Retinal pigment epithelial cell (primary cell): ENCODE results near the gene SKAP1.

ENCODE experiments used
- DNase-seq: peaks from one replicate; pipeline ENCODE4 v3.0.0-alpha.2; 2010; ENCODE audit warnings: low read depth
- H3K4me3 ChIP-seq: 2 replicates; pipeline ENCODE4 v1.5.1; 2011; ENCODE audit warnings: mild to moderate bottlenecking, low read length, control low read depth, moderate library complexity
- CTCF ChIP-seq: conservative IDR thresholded peaks from 2 replicates; pipeline ENCODE4 v1.5.1; 2011; ENCODE audit warnings: low read depth, low read length, control low read depth, inconsistent platforms

The SKAP1 gene

GRCh38 chr17:48439875-48440505, 10.0 kb upstream of the SKAP1 start:
- H3K4me3 ChIP-seq, result no peak overlapping the region
- peak; percentile 52 for DNase-seq

GRCh38 chr17:48439110-48439850, 9.3 kb upstream of the SKAP1 start:
- H3K4me3 ChIP-seq, result no peak overlapping the region
- TF ChIP-seq CTCF, result no peak
- DNase-seq, result no peak

More at GRCh38 chr17:48439875-48440505, 10.0 kb upstream of the SKAP1 start:
- TF ChIP-seq CTCF, result no peak

- no peak overlapping the region for H3K4me3 ChIP-seq
- no peak for TF ChIP-seq CTCF
- no peak for DNase-seq
These were observed 8.6 kb upstream of the SKAP1 start for GRCh38 chr17:48438516-48439061.

- H3K4me3 ChIP-seq, result no peak overlapping the region
- no peak for TF ChIP-seq CTCF
- DNase-seq, result no peak
These were observed 3.9 kb upstream of the SKAP1 start for GRCh38 chr17:48433896-48434295.

GRCh38 chr17:48432820-48433775, 3.1 kb upstream of the SKAP1 start:
- H3K4me3 ChIP-seq, result no peak overlapping the region
- no peak for TF ChIP-seq CTCF

GRCh38 chr17:48429156-48429555, 858 bp downstream of the SKAP1 start:
- no peak overlapping the region for H3K4me3 ChIP-seq
- DNase-seq, result no peak
- TF ChIP-seq CTCF, result no peak

More at GRCh38 chr17:48432820-48433775, 3.1 kb upstream of the SKAP1 start:
- DNase-seq, result no peak
